Measurements from ENCODE around the gene UPK1B.
"Not testable (repeated sequence)": the region's sequence is repeated elsewhere in the genome, so short reads cannot be mapped to it uniquely, and the experiment has no call there.

Gene UPK1B

DNA sequence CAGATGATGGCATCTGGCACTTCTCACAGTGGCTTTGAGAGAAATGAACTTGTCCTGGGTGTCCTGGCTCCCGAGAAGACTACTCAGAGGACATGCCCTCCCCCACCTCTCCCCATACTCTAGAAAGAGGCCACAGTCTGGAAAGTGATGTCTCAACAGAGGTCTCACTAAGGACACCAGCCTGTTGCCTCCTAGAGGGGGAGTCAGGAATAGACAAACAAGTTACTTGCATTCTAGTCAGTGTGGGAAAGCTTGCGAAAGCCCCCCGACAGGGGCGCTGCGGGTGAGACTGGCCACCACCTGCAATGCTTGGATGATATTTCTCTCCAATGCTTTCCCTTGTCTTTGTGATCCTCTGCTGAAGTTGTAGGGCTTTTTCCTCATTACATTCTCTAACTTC lies 50.1 kb downstream of the UPK1B start:
- no peak for DNase-seq (ENCODE audit: low read depth)

DNA sequence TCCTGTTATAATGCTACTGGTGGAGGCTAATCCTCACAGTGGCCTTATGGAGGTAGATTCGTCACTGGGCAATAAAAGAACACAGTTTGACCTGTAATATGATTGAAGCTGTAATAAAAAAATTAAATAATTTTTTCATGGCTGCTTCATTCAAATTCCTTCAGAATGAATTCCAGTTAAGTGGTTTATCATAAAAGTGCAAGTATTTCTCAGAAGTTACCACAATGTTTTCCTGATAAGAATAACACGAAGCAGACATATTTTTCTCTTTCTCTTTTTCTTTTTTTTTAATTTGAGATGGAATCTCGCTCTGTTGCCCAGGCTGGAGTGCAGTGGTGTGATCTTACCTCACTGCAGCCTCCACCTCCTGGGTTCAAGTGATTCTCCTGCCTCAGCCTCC lies 51.7 kb downstream of the UPK1B start:
- DNase-seq (ENCODE audit: low read depth), result no peak

DNA sequence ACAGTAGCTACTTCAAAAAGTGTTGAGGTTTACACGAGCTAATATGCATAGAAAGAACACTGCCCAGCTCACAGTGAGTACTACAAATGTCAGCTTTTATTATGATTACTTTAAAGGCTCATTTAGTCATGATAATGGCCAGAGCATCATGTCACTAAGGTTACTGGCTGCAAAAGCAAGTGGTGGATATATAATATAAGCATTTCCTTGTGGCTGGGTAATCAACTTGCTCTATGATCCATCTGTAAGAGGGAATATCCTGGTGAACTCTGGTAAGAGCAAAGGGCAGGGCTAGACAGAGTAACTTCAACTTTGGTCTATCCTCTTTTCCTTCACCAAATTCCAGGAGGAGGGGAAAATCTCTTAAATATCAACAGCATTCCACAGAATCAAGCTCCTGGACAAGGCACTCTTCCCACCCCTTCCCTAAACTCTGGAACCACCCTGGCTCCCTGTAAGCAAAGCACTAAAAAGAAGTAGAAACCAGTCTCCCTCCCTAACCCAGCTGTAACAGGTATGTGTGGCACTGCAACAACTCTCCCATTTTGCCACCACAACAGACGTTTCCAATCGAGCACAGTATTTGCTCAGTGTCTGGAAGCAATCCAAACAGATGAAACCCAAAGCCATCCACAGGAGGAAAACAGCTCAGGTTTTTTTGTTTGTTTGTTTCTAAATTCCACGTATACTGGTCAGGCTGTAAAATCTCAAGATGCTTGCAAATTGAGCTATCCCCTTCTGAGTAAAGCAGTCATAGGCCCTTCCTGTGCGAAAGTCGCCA lies 53.9 kb downstream of the UPK1B start:
- no peak for DNase-seq (ENCODE audit: low read depth)

DNA sequence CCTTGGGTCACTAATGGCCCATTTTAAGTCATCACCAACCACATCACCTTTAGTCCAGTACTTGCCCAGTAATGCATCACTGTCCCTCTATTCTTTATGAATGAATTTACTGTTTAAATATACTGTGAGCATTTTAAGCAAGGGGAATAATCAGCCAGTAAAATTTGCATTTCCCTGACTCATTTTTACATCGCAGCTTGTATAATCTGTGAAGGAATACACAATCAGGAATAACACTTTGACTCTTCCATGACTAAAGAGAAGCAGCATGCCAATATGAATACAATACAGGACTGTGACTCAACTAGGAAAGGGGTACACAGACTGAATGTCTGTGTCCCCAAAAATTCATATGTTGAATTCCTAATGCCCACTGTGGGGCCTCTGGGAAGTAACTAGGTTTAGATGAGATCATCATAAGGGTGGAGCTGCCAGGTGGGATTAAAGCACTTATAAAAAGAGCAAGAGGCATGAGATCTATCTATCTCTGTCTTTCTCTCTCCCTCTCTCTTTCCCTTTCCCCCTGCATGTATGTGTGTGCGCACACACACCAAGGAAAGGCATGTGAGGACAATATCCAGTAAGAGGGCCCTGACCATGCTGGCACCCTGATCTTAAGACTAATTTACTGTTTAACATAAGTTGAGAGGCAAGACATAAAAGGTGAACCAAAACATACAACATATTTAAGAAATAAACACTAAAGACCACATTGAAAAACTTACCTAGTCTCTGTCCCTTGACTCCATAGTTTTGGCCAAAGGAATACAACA lies 55.2 kb downstream of the UPK1B start:
- DNase-seq (ENCODE audit: low read depth), result no peak

DNA sequence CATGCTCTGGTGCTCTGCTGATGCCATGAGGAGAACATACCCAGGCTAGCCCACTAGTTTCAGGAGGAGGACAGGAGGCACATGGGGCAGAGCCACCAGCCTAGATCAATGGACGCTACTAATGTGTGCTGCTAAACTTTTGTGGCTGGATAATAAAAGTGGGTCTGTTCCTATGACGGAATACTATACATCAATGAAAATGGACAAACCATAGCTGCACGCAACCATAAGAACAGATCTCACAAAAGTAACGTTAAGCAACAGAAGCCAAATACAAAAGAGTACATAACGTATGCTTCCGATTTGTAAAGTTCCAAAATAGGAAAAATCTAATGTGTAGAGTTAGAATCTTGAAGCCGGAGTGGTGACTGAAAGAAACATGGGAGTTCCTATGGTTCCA lies 55.8 kb downstream of the UPK1B start:
- DNase-seq (ENCODE audit: low read depth), result no peak

DNA sequence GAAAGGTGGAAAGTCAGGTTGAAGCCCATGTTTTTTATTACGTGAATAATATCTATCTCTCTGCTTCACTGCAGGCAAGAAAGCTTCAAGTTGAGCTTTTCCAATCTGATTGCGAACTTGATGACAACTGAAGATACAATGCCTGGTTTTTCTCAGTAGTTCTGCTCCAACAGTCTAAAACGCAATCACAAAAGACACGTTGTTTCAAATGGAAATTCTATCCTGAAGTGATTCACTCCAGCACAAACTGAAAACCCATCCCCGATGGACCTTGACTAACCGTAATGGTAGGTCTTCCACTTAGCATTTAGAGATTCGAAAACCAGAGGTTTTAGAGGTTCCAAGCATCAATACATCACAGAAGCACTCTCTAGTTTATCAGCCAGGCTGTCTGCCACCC lies 56.7 kb downstream of the UPK1B start:
- DNase-seq (ENCODE audit: low read depth), result no peak

DNA sequence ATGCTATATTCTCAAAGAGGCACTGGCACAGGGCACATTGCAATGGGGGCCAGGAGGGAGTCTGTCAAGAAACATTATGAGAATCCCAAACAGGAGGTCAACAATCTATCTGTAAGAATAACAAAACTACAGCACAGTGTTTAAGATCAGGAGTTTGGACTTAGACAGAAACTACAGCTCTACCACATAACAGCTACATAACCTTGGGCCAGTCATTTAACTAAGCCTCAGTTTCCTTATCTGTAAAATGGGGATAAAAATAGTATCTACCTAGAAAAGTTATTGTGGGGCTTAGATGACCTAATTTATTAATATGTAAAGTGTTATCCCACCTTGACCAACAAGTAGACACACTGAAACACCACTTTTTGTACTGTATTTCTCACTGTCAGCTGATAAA lies 57.3 kb downstream of the UPK1B start:
- no peak for DNase-seq (ENCODE audit: low read depth)

DNA sequence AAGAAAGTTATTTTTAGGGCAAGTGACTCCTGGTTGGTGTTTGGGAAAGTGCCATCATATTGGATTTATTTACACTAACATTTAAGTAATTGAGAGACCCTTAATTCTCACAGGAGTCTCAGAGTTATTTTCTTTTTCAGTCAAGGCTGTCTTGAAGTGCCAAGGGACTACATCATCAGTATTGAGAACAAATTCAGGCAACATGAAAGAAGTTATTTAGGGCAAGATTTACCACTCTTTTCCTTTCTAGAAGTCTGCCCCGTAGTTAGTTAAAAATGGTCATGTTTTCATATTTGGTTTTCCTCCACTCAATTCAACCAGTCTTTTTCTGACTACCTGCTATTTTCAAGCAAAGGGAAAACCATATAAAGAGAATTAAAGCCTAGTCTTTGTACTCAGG lies 61.2 kb downstream of the UPK1B start:
- DNase-seq (ENCODE audit: low read depth), result no peak

DNA sequence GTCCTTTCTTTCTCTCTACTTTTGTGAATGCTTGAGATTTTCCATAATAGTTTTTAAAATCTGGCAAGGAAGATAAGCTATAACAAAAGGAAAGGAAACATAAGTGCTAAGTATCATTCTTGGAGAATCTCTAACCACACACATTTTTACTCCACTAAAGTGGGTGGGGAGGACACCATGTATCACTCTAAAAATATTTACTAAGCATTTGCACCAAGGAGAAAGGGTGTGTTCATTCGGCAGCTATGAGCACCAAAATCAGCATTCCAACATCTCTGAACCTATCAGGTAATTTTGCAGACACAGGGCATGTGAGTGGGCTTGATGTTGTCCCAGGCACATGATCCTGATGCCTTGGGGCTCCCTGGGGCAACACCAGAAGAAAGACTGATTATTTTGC lies 61.8 kb downstream of the UPK1B start:
- peak; percentile 57 for DNase-seq (ENCODE audit: low read depth)

DNA sequence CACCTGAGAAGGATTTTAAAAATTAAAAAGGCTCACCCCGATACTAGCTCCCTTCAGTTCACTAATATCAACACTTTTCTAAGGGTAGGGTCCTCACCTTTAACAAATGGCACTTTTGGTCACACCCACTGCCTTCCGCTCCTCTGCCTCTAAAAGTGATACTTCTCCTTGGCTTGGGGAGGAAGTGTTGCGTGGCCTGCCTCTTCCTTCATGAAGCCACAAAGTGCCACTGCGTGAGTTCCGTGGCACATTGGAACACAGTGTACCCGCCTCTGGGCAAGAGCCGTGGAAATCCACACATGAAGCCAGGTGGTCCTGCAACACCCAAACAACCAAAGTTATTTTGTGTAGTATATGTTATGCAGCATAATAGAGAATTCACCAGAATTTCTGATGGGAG lies 63.4 kb downstream of the UPK1B start:
- no peak for DNase-seq (ENCODE audit: low read depth)

DNA sequence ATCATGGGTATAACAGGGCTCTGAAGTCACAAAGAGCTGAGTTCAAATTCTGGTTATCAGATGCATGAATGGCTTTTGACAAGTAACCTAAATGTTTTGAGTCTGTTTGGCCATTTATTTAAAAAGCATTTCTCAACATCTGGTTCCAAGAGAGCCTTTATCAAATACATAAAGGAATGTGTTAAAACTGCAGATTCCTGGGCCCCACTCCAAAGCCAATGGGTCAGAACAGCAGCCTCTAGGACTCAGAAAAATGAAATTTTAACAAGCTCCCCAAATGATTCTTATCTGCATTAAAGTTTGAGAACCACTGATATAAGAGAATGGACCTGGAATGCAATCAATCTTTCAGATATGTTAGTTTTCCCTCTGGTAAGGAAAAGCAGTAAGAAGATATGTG lies 63.9 kb downstream of the UPK1B start:
- DNase-seq (ENCODE audit: low read depth), result no peak

DNA sequence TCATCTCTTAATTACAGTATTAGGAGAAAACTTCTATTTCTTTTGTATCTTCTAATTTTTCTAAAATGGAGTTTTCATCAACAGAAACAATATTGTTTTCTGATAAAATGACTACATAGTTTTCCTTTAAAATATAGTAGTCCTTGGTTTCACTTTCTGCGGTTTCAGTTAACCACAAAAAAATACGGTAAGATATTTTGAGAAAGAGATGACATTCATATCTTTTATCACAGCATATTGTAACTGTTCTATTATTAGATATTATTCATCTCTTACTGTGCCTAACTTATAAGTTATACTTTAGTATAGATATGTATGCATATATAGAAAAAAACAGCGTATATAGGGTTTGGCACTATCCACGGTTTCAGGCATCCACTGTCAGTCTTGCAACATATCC lies 65.0 kb downstream of the UPK1B start:
- no peak for DNase-seq (ENCODE audit: low read depth)

DNA sequence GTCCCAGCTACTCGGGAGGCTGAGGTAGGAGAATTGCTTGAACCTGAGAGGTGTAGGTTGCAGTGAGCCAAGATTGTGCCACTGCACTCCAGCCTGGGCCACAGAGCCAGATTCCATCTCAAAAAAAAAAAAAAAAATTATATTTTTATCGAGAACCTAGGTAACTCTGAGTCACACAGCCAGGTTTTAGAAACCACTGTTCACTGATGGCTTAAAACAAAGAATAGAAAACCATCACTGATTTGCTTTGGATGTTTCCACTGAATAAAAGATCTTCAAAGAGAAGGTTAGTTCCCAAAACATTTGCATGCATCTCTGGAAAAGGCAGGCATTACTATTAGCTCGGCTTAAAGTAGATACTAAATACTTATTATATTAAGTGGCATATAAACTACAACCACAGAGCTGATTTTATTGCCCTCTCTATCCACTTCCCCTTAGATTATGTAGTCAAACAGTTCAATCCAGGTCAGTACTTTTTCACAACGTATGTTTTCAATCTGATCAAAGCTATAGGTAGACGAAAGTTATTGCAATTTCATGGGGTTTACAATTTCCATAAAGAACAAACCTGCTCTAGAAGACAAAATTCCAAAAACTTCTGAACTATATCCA lies 65.9 kb downstream of the UPK1B start:
- no peak for DNase-seq (ENCODE audit: low read depth)

DNA sequence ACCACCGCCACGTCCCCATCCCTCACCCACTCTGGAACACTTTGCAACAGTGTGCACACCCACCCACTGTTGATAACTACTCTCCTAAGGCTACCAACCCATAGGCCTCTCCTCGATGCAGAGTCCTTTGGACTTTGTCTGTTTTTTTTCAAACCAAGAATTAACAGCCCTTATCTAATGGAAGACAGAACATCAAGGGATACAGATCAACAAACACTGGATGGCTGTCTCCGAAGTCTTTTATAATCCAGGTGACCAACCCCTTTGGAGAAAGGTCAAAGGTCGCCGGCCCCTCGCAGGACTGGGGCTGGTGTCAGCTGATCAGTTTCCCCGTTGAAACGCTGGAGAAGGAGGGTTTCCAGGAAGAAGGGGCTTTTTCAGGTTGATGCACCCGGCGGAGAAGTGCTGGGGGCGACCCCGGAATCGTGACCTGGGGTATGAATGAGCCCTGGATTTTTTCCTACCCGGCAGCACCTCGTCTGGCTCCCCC lies 66.7 kb downstream of the UPK1B start:
- no peak for DNase-seq (ENCODE audit: low read depth)

DNA sequence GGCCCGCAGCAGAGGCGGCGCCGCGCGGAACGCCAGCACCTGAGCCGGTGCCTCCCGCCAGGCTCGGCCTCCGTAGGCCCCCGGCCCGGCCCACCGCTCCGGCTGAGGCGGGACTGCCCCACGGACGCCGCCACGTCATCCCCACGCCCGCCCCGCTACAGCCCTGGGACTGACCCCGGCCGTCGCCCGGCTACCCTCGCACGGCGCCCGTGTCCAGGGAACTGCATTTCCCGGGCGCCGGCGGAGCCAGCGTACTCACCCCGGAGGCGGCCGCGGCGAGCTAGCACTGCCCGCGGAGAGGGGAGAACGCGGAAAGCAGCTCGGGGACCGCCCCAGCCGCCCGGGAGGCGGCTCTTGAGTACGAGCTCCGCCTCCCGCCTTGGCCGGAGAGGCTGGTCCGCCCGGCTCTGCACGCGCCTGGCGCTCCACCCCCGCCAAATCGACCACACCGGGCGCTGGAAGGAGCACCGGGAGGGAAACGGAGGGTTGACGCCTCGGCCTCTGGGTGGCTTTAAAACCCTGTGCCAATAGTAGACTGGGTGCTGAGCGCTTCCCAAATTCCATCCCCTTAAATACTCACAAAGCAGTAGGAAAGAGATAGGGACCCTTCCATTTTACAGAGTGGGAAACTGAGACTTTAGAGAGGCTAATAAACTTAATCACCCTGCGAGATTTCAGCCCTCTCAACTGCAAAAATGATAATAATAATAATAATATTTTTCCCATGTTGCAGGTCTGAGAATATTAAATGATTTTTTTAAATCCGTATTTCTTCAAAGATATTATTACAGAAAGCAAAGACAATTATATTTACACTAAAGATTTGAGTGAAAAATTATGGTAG lies 67.4 kb downstream of the UPK1B start, which contains the start of gene B4GALT4:
B4GALT4 (minus strand) TSS at position 288 of the 844 bp plus-strand sequence. CDS start 10,779 bp downstream, outside the sequence.
- DNase-seq (ENCODE audit: low read depth), result peak; percentile 45

DNA sequence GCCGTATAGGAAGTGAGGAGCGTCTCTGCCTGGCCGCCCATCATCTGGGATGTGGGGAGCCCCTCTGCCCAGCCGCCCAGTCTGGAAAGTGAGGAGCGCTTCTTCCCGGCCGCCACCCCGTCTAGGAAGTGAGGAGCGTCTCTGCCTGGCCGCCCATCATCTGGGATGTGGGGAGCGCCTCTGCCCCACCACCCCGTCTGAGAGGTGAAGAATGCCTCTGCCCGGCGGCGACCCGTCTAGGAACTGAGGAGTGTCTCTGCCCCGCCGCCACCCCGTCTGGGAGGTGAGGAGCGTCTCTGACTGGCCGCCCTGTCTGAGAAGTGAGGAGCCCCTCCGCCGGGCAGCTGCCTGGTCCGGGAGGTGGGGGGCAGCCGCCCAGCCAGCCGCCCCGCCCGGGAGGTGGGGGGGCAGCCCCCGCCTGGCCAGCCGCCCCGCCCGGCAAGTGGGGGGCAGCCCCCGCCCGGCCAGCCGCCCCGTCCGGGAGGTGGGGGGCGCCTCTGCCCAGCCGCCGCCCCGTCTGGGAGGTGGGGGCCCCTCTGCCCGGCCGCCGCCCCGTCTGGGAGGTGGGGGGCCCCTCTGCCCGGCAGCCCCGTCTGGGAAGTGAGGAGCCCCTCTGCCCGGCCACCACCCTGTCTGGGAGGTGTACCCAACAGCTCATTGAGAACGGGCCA lies 69.1 kb downstream of the UPK1B start:
- DNase-seq (ENCODE audit: low read depth), result not testable (repeated sequence)

DNA sequence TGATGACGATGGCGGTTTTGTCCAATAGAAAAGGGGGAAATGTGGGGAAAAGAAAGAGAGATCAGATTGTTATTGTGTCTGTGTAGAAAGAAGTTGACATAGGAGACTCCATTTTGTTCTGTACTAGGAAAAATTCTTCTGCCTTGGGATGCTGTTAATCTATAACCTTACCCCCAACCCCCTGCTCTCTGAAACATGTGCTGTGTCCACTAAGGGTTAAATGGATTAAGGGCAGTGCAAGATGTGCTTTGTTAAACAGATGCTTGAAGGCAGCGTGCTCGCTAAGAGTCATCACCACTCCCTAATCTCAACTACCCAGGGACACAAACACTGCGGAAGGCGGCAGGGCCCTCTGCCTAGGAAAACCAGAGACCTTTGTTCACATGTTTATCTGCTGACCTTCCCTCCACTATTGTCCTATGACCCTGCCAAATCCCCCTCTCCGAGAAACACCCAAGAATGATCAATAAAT lies 69.7 kb downstream of the UPK1B start:
- DNase-seq (ENCODE audit: low read depth), result not testable (repeated sequence)

DNA sequence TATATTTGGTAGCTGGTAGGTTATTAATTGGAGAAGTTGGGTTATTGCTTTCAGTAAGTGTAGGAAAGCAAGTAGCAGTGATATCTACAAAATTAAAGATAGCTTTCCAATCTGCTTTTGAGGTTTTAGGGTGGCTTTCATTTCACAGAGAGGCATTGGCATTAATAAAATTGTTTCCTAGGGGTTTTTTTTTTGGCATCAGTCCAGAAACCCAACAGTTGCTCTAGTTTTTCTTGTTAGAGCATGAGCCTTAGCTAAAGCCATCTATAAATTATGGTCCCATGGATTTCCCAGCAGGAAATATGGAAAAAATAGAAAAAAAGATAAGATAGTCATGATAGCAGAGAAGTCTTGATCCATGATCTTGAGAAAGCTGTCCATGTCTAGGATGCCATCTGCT lies 70.3 kb downstream of the UPK1B start:
- DNase-seq (ENCODE audit: low read depth), result no peak

DNA sequence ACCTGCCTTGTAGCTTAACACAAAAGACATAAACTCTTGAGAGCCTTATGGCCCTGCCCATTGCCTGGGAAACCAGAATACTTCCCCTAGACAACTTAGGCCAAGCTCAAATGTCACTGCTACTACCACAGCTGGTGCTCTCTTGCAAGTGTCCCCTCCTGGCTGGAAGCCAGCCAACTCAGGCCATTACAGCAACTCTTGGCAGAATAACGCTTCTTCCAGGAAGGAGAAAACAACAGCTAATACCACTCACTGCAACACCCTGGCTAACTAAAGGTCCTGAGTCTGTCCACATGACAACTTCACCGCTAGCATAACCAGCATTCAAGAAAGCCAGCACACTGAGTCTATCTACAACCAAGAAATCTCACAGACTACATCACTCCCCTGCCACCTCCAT lies 72.4 kb downstream of the UPK1B start:
- DNase-seq (ENCODE audit: low read depth), result no peak
